GM18519 (cell line): Measurements from ENCODE around the gene SORCS2.

ENCODE experiments used
- ATAC-seq: cut with Tn5 transposase; IDR thresholded peaks from one replicate; pipeline ENCODE4 v1.9.1; 2021; ENCODE audit warnings: mild to moderate bottlenecking, moderate library complexity; ENCODE audit not compliant: unreplicated experiment, low FRiP score

Gene SORCS2

GRCh38 chr4:7609316-7609715 lies 417.0 kb downstream of the SORCS2 start:
- ATAC-seq: no peak

- no peak for ATAC-seq
Measured at GRCh38 chr4:7610022-7610670, 417.8 kb downstream of the SORCS2 start.

DNA sequence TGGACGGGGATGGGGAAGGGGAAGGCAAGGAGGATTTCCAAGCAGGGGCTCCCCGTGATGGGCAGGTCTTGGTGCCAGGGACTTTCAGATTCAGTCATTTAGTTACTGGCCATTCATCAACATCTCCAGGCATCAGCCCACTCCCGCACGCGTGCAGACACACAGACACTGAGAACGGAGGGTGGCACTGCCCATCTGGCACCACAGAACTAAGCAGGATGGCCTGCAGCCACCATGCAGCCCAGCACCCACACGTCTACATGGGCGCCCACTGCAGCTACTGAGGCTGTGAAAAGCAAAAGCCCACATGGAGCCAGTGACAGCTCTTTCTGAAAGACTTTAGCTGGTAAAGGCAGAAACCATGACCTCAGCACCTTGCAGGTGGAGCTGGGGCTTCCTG lies 418.5 kb downstream of the SORCS2 start:
- no peak for ATAC-seq

GRCh38 chr4:7612311-7612897 lies 420.1 kb downstream of the SORCS2 start:
- no peak for ATAC-seq

- no peak for ATAC-seq
Measured at GRCh38 chr4:7614350-7614949, 422.1 kb downstream of the SORCS2 start.

GRCh38 chr4:7616193-7616592 lies 423.9 kb downstream of the SORCS2 start:
- no peak for ATAC-seq

DNA sequence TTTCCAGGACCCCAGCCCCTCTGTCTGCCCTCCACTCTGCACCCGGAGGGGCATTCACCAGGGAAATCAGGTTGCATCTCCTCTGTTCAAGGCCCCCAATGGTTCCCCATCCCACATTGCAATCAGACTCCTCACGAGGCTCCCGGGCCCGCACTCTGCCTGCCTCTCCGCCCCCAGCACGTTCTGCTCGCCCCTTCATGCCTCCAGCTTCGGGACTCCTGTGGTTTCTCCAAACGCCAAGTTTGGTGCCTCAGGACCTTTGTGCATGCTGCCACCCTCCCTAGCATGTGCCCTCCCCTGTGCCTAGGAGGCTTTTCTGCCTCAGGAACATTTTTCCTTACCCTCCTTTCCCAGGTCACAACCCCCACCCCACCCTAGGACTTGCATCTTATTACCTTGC lies 426.0 kb downstream of the SORCS2 start:
- ATAC-seq: no peak

- no peak for ATAC-seq
Measured at GRCh38 chr4:7620086-7620813, 427.9 kb downstream of the SORCS2 start.

GRCh38 chr4:7620814-7621176 lies 428.5 kb downstream of the SORCS2 start:
- ATAC-seq: no peak

GRCh38 chr4:7621252-7622035 lies 429.1 kb downstream of the SORCS2 start:
- no peak for ATAC-seq

DNA sequence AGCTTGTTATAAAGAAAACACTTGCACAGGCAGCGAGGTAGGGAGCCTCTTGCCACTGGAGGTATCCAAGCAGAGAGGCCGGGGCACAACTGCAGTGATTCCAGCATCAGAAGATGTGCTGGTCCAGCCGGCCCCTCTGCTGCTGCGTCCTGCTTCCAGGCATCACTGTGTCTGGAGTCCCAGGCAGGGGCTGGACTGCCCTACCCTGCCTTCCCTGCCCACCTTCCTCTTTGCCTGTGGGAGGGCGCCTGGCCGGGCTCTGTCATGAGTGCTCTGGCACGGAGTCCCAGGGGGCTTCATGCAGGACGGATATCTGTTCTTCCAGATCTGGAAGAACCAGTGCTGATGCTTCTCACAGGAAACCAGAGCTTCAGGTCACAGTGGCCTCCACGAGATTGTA lies 430.0 kb downstream of the SORCS2 start:
- ATAC-seq: no peak

DNA sequence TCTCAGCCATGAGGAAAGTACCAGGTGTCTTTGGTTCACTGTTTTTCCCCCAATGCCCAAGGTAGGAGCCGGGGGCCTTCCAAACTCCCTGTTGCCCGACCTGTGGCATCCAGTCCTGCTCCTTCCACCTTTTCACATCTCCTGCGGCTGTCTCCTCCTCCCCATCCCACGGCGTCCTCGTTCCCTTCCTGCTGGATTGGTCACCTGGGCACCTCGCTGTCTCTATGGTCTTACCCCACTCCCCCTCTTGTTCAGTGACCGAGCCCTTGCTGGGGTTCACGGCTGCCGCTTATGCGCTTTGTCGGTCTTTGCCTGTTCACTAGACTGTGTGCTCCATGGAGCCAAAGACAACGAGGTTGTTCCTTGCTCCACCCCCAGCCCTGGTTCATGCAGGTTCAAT lies 431.1 kb downstream of the SORCS2 start:
- ATAC-seq: no peak

DNA sequence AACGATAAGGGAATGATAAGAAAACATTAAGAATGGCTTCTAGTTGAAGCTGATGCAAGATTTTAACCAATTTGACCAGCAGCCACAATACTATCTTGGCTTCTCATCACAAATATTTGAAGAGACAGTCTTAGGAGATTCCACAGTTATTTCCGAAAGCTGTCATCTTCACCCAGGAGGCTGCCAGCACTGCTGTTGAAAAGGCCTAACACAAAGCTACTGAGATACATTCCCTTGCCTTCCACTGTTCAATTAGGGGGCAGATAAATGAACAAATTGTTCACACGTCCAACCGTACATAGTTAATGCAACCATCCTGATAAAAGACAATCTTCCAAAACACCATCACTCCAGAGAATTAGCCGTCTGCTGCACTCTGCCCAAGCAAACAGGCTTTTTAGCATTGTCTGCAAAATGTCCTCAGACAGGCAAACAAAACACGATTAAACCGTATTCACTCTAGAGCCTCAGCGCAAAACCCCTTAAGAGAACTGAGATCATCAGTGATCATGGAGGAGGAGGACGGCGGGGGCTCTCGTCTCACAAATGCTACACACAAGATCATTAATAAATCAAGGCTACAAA lies 432.1 kb downstream of the SORCS2 start:
- ATAC-seq: no peak

- ATAC-seq: no peak
Measured at GRCh38 chr4:7625071-7625470, 432.7 kb downstream of the SORCS2 start.

DNA sequence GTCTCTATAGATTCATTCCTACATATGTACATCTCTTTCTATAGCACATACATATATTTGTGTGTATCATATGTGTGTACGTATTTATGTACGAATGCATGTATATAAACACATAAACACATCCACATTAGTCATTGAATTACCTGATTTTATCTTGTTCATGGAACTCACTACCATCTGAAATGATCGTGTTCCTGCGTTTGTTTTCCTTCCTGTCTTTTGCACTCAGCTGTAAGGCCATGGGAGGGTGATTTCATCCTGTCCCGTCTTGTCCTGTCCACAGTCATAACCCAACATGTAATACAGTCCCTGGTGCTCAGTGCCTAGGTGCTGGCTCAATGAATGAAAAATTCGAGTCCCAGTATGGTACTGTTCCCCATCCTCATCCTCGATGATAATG lies 434.2 kb downstream of the SORCS2 start:
- ATAC-seq: no peak

- ATAC-seq: no peak
Measured at GRCh38 chr4:7627251-7628250, 435.2 kb downstream of the SORCS2 start.

DNA sequence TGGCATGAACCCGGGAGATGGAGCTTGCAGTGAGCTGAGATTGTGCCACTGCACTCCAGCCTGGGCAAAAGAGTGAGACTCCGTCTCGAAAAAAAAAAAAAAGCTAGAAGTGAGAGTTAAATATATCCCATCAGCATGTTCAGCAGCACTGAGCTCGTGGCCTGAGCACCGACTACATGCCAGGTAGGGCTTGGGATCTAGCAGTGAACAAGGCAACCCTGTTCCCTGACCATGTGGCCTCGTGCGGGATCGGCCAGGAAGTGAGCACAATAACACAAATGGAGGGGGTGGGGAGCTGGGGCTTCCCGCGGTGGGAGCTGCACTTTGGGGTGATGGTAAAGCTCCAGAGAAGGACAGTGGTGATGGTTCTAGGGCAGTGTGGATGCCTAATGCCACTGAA lies 436.1 kb downstream of the SORCS2 start:
- ATAC-seq: no peak

DNA sequence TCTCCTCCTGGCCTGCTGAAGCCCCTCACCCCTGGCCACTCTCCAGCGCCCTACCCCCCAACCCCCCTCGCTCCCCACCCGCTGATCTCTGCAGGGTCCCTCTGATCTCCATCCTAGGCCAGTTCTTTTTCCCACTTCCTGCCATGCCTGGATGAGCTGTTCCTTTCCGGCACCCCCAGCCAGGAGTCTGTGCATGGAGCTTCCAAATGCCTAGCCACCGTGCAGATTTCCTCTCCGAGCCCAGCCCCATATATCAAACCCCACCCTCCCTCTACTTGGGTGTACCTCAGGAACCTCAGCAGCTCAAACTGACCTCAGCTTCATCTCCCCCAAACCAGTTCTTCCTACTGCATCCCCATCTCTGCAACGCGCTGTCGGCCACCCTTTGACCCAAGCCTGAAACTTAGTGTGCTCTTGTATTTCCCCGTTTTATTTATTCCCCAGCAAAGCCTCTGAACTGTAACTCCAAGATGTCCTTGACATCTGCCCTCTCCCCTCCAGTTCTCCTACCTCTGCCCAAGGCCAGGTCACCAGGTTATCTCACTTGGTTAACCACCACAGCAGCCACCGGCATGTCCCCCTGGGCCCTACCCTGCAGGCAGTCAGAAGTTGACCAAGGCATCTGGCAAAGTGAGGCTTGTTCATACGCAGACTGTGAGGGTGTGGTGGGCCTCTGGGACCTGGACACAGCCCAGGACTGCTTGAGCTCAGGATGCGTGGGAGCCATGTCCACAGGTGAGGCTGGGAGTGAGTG lies 437.3 kb downstream of the SORCS2 start:
- no peak for ATAC-seq
